ENCODE measurements around the gene UTS2.

The UTS2 gene

GRCh38 chr1:7862211-7863060, 9.6 kb upstream of the UTS2 start:
- DNase-seq, result no peak

- DNase-seq, result no peak
These were observed 8.6 kb upstream of the UTS2 start for GRCh38 chr1:7861452-7861851.

GRCh38 chr1:7860130-7860529, 7.3 kb upstream of the UTS2 start:
- no peak for DNase-seq

GRCh38 chr1:7859406-7859805, 6.5 kb upstream of the UTS2 start:
- DNase-seq, result no peak

- DNase-seq, result no peak
These were observed 5.1 kb upstream of the UTS2 start for GRCh38 chr1:7857985-7858384.

- no peak for DNase-seq
These were observed 4.1 kb upstream of the UTS2 start for GRCh38 chr1:7857000-7857399.

- DNase-seq, result no peak
These were observed 3.5 kb upstream of the UTS2 start for GRCh38 chr1:7856345-7856744.

GRCh38 chr1:7853684-7854026, 790 bp upstream of the UTS2 start:
- DNase-seq, result no peak

GRCh38 chr1:7850786-7851185, 2.1 kb downstream of the UTS2 start:
- DNase-seq, result no peak

GRCh38 chr1:7847599-7847998, 5.3 kb downstream of the UTS2 start:
- DNase-seq, result no peak

GRCh38 chr1:7846656-7847055, 6.2 kb downstream of the UTS2 start:
- DNase-seq, result no peak

GRCh38 chr1:7845761-7846160, 7.1 kb downstream of the UTS2 start:
- DNase-seq, result no peak

- no peak for DNase-seq
These were observed 10.3 kb downstream of the UTS2 start for GRCh38 chr1:7842517-7842916.

GRCh38 chr1:7839526-7839925, 13.3 kb downstream of the UTS2 start:
- no peak for DNase-seq

- DNase-seq, result no peak
These were observed 14.2 kb downstream of the UTS2 start for GRCh38 chr1:7838714-7839113.

- no peak for DNase-seq
These were observed 19.8 kb downstream of the UTS2 start for GRCh38 chr1:7833035-7833434.

- no peak for DNase-seq
These were observed 21.4 kb downstream of the UTS2 start for GRCh38 chr1:7831458-7831857.

- DNase-seq, result peak; percentile 25 to 42
These were observed 25.5 kb downstream of the UTS2 start for GRCh38 chr1:7827126-7827955.

- DNase-seq, result no peak
These were observed 26.5 kb downstream of the UTS2 start for GRCh38 chr1:7826363-7826762.

- DNase-seq, result no peak
These were observed 28.2 kb downstream of the UTS2 start for GRCh38 chr1:7824701-7825100.

GRCh38 chr1:7821282-7821681, 31.6 kb downstream of the UTS2 start:
- no peak for DNase-seq

GRCh38 chr1:7813677-7814373, 39.0 kb downstream of the UTS2 start:
- DNase-seq, result no peak

GRCh38 chr1:7811476-7811875, 41.4 kb downstream of the UTS2 start:
- DNase-seq, result no peak

- DNase-seq, result peak; percentile 45 to 50
These were observed 42.5 kb downstream of the UTS2 start for GRCh38 chr1:7810395-7810794.
